Upper lobe of left lung (tissue), 6 donors: ENCODE results near the gene CEP295NL. TPM values are rescaled to one million over a fixed set of nuclear protein-coding genes. Genes with fewer than 3 reads are reported as not detected.

Experiments used
- ATAC-seq, 2 donors: fragments of 200-7000 bp; cut with Tn5 transposase; one replicate each; pipeline ENCODE4 v1.9.1; 2022; ENCODE audit warnings: mild to moderate bottlenecking in 2 of 2, moderate library complexity in 2 of 2; ENCODE audit not compliant: low FRiP score in 2 of 2
- DNase-seq, 2 donors: peaks; one replicate each; pipeline ENCODE4 v3.0.0-alpha.2; 2019 to 2020
- H3K27ac ChIP-seq, 4 donors: fragments of 200-600 bp; sonication (generic); one replicate each; pipeline ENCODE4 v1.5.1; 2016 to 2019
- H3K27me3 ChIP-seq, 4 donors: fragments of 200-600 bp; sonication (generic); one replicate each; pipeline ENCODE4 v1.5.1; 2017 to 2019
- H3K36me3 ChIP-seq, 4 donors: fragments of 200-600 bp; sonication (generic); one replicate each; pipeline ENCODE4 v1.5.1; 2016 to 2019
- H3K4me1 ChIP-seq, 4 donors: fragments of 200-600 bp; sonication (generic); one replicate each; pipeline ENCODE4 v1.5.1; 2018 to 2019
- H3K4me3 ChIP-seq, 4 donors: fragments of 200-600 bp; sonication (generic); one replicate each; pipeline ENCODE4 v1.5.1; 2017 to 2019; ENCODE audit warnings: mild to moderate bottlenecking in 2 of 4, moderate library complexity in 1 of 4
- H3K9me3 ChIP-seq, 4 donors: fragments of 200-600 bp; sonication (generic); one replicate each; pipeline ENCODE4 v1.5.1; 2018 to 2019
- EP300 ChIP-seq, 4 donors: sonication (generic); formaldehyde crosslinking; IDR thresholded peaks; one replicate each; pipeline ENCODE4 v1.5.1; 2017; ENCODE audit warnings: antibody characterized with exemption in 4 of 4, control low read depth in 2 of 4
- POLR2A ChIP-seq, 4 donors: fragments of 450-650 bp; IDR thresholded peaks; one replicate each; pipeline ENCODE4 v1.5.1; 2016 to 2017; ENCODE audit warnings: antibody characterized with exemption in 4 of 4, mild to moderate bottlenecking in 2 of 4
- POLR2AphosphoS5 ChIP-seq, 2 donors: sonication (generic); formaldehyde crosslinking; IDR thresholded peaks; one replicate each; pipeline ENCODE4 v1.5.1; 2017; ENCODE audit warnings: antibody characterized with exemption in 2 of 2
- WGBS, 2 donors: methylation state at CpG; one replicate each; pipeline ENCODE4 v1.1.5; 2017 to 2018; 5-methylcytosine and 5-hydroxymethylcytosine counted together
- total RNA-seq, 6 donors: library from RNA; depleted of rRNA in 4 of 6; stranded (reverse); fragments of >200 nt in 4 of 6; gene quantifications; one replicate each; pipeline versions ENCODE4 v1.1.0 to v1.2.1, GENCODE V29; 2016 to 2021
- TF ChIP-seq, protein P1 (sequence below), 6 experiments: fragments of 450-650 bp in 4 of 6; fragments of 200-600 bp in 2 of 6; sonication (generic) in 2 of 6; IDR thresholded peaks; one replicate each; pipeline ENCODE4 v1.5.1; 2016 to 2019; ENCODE audit warnings: antibody characterized with exemption in 6 of 6
- donor health status: DM: no; HTN: no; CAD: no; lungs with moderate emphysema.
- donor health status: DM: no; HTN: yes; CAD: no; lungs with severe emphysema.

Gene CEP295NL
- total RNA-seq, 6 donors from 2014 or later, result 2.6 to 61.8 (median 4.2) TPM

DNA sequence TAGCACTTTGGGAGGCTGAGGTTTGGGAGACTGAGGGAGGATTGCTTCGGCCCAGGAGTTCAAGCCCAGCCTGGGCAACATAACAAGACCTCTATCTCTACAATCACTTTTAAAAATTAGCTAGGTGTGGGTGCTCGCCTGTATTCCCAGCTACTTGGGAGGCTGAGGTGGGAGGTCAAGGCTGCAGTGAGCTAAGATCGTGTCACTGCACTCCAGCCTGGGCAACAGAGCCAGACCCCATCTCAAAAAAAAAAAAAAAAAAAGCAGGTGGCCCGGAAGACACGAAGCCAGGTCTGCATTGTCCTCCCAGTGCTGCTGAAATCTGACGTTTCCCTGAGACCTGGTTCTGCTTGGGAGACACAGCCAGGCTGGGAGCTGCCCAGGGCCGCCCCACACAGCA is 41.0 kb upstream of the CEP295NL start:
- Histone ChIP-seq H3K27me3 (no peaks in the 10 kb centered on the region), H3K4me3 (no peak overlapping the region), H3K4me1 (no peaks in the 10 kb centered on the region), H3K9me3 (no peaks in the 10 kb centered on the region), H3K27ac (no peak overlapping the region), H3K36me3 (no peaks in the 10 kb centered on the region)
- no peak for DNase-seq
- WGBS, 2 donors, result 85 to 92% methylated on average over 7 of the region's 7 CpGs
- TF ChIP-seq POLR2A (IDR thresholded peaks at IDR 0.05) (no peak), EP300 (IDR thresholded peaks at IDR 0.05) (no peak), POLR2AphosphoS5 (IDR thresholded peaks at IDR 0.05) (no peak)
- TF ChIP-seq, protein P1, sequence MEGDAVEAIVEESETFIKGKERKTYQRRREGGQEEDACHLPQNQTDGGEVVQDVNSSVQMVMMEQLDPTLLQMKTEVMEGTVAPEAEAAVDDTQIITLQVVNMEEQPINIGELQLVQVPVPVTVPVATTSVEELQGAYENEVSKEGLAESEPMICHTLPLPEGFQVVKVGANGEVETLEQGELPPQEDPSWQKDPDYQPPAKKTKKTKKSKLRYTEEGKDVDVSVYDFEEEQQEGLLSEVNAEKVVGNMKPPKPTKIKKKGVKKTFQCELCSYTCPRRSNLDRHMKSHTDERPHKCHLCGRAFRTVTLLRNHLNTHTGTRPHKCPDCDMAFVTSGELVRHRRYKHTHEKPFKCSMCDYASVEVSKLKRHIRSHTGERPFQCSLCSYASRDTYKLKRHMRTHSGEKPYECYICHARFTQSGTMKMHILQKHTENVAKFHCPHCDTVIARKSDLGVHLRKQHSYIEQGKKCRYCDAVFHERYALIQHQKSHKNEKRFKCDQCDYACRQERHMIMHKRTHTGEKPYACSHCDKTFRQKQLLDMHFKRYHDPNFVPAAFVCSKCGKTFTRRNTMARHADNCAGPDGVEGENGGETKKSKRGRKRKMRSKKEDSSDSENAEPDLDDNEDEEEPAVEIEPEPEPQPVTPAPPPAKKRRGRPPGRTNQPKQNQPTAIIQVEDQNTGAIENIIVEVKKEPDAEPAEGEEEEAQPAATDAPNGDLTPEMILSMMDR (IDR thresholded peaks at IDR 0.05), result no peak
- no peak for ATAC-seq

DNA sequence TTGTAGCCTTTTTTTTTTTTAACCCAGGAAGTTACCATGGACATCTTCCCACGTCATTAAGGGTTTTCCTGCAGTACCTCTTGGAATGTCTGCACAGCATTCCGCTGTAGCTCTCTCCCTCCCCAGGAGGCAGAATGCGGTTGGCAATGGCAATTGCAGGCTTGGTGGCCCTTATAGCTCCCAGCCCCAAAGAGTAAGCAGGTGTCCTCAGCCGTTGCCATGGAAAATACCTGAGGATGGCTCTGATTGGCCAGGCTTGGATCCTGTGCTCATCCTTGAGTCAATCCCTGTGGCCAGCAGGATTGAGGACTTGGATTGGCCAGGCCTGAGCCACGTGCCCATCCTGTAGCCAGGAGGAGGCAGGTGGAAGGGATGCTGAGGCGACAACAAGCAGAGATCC is 37.7 kb upstream of the CEP295NL start:
- Histone ChIP-seq H3K27me3 (no peaks in the 10 kb centered on the region), H3K9me3 (no peaks in the 10 kb centered on the region), H3K4me1 (no peaks in the 10 kb centered on the region), H3K27ac (no peak overlapping the region), H3K4me3 (no peak overlapping the region), H3K36me3 (no peaks in the 10 kb centered on the region)
- DNase-seq, result no peak
- 72 to 79% methylated on average over 5 to 6 of the region's 6 CpGs for WGBS, 2 donors
- no peak for ATAC-seq
- TF ChIP-seq EP300 (IDR thresholded peaks at IDR 0.05) (no peak), POLR2AphosphoS5 (IDR thresholded peaks at IDR 0.05) (no peak), POLR2A (IDR thresholded peaks at IDR 0.05) (no peak)
- TF ChIP-seq, protein P1 (IDR thresholded peaks at IDR 0.05), result no peak

DNA sequence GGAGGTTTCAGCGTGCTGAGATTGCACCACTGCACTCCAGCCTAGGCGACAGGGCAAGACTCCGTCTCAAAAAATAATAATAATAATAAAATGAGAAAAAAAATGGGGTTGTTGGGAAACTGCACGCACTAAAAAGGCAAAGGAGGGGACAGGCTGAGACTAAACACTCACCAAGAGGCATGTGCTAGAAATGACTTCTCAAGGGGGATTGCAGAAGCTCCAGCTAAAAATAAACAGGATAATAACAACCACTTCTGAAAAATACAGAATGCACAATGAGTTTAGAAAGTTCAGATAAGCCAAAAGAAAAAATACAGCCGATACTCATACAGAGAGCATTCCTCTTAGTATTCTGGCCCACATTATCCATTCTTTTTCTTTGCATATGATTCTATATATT is 37.3 kb upstream of the CEP295NL start:
- no peaks in the 10 kb centered on the region for H3K36me3 ChIP-seq
- no peak for TF ChIP-seq EP300 (IDR thresholded peaks at IDR 0.05)
- TF ChIP-seq POLR2A (IDR thresholded peaks at IDR 0.05), result no peak
- TF ChIP-seq POLR2AphosphoS5 (IDR thresholded peaks at IDR 0.05), result no peak
- TF ChIP-seq, protein P1 (IDR thresholded peaks at IDR 0.05), result no peak
- H3K9me3 ChIP-seq, result no peaks in the 10 kb centered on the region
- no peaks in the 10 kb centered on the region for H3K27me3 ChIP-seq
- H3K4me3 ChIP-seq, result no peak overlapping the region
- H3K27ac ChIP-seq, result no peak overlapping the region
- no peaks in the 10 kb centered on the region for H3K4me1 ChIP-seq
- no peak for ATAC-seq
- DNase-seq, result no peak
- WGBS, 2 donors, result 78% methylated on average over 5 of the region's 5 CpGs

GRCh38 chr17:78939615-78940014 is 36.6 kb upstream of the CEP295NL start:
- DNase-seq (no peak), ATAC-seq (no peak)
- 65 to 85% methylated on average over 6 of the region's 6 CpGs for WGBS, 2 donors

DNA sequence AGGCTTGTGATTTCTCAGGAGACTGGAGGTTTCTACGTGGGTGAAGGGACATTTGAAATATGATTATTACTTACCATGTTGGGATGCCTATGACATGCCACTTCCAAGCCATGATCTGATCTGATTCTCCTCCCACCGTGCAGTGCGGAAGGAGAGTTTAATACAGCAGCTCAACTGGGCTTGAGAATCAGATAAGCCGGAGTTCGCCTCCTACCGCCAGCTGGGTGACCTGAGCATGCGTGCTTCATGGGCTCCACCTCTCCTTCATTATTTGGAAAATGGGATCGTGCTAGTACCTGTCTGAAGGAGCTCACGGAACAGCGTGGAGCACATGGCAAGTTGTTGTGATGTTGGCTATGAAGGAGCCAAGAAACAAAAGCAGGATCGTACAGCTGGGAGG is 34.6 kb upstream of the CEP295NL start:
- Histone ChIP-seq H3K27ac (no peak overlapping the region), H3K9me3 (no peaks in the 10 kb centered on the region), H3K36me3 (no peaks in the 10 kb centered on the region), H3K27me3 (no peaks in the 10 kb centered on the region), H3K4me1 (peaks cover 15 to 19% (median 17%) of the 10 kb centered on the region in 4 donors), H3K4me3 (no peak overlapping the region)
- DNase-seq, result no peak
- TF ChIP-seq POLR2AphosphoS5 (IDR thresholded peaks at IDR 0.05) (no peak), POLR2A (IDR thresholded peaks at IDR 0.05) (no peak), EP300 (IDR thresholded peaks at IDR 0.05) (no peak)
- TF ChIP-seq, protein P1 (IDR thresholded peaks at IDR 0.05), result no peak
- WGBS, 2 donors, result 85 to 86% methylated on average over 11 of the region's 11 CpGs
- no peak for ATAC-seq

More at GRCh38 chr17:78939615-78940014, 36.6 kb upstream of the CEP295NL start:
- Histone ChIP-seq H3K27me3 (no peaks in the 10 kb centered on the region), H3K9me3 (no peaks in the 10 kb centered on the region), H3K4me1 (peaks cover 1 to 4% (median 3%) of the 10 kb centered on the region in 4 donors), H3K36me3 (no peaks in the 10 kb centered on the region), H3K4me3 (no peak overlapping the region), H3K27ac (no peak overlapping the region)
- no peak for TF ChIP-seq EP300 (IDR thresholded peaks at IDR 0.05)
- TF ChIP-seq, protein P1 (IDR thresholded peaks at IDR 0.05), result no peak
- TF ChIP-seq POLR2AphosphoS5 (IDR thresholded peaks at IDR 0.05), result no peak
- no peak for TF ChIP-seq POLR2A (IDR thresholded peaks at IDR 0.05)
